HG02610 (cell line): ENCODE measurements around the gene NXT1.

Experiments
- ATAC-seq: cut with Tn5 transposase; IDR thresholded peaks from one replicate; pipeline ENCODE4 v1.9.1; 2021; ENCODE audit warnings: mild to moderate bottlenecking, moderate library complexity; ENCODE audit not compliant: unreplicated experiment

Gene NXT1

GRCh38 chr20:23386304-23387117 lies 35.9 kb downstream of the NXT1 start:
- ATAC-seq: no peak

DNA sequence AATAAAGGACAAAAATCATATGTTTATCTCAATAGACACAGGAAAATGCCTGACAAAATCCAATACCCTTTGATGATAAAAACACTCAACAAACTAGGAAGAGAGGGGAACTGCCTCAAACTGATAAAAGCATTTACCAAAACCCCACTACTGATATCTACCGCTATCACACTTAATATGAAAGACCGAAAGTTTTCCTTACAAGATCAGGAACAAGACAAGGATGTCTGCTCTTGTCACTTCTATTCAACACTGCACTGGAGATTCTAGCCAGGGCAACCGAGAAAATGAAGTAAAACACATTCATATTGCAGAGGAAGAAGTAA lies 36.5 kb downstream of the NXT1 start:
- no peak for ATAC-seq

- no peak for ATAC-seq
These were observed 39.6 kb downstream of the NXT1 start for GRCh38 chr20:23390091-23390774.

DNA sequence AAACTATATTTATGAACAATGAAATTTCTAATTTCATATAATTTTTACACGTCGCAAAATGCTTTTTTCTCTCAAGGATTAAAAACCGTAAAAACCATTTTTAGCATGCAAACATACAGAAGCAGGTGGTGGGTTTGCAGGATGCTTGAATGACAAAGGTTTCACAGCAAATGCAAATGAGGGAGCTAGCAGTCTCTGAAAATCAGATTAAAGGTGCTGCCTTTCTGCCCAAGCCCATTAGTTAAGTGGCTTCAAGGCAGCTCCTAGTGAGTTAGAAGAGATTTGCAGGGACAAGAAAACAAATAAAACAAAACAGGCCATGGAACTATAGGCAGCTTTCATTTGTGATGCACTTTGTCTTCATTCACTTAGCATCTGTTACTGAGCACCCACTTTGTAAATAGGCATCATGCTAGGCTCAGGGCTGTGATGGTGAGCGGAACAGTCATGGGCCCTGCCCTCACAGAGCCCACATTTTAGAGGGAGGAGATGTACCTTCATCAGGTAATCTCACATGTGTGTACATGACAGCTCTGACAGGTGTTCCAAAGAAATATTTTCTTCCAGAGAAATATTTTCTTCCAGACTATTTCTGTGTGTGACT lies 41.2 kb downstream of the NXT1 start:
- no peak for ATAC-seq

- ATAC-seq: no peak
These were observed 43.6 kb downstream of the NXT1 start for GRCh38 chr20:23393996-23394775.

GRCh38 chr20:23396950-23397627 lies 46.5 kb downstream of the NXT1 start:
- ATAC-seq: no peak

DNA sequence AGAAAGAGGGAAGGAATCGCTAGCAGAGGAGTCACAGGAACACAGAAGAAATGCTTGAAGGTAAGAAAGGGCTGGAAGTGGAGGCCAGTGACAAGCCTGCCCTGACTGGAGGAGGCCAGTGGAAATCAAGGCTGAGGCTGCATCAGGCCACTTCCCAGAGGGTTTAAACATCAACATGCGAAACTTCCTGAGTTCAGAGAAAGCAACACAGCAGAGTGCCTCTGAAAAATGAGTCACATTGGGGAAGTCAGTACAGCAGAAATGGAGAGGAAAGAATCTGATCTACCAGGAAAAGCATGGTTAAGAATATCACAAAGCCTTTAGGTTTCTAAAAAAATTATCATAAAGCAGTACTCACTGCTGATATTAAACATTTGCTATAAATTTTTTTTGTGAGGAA lies 47.4 kb downstream of the NXT1 start:
- ATAC-seq: no peak

GRCh38 chr20:23399568-23400241 lies 49.1 kb downstream of the NXT1 start:
- ATAC-seq: no peak

GRCh38 chr20:23401051-23401450 lies 50.5 kb downstream of the NXT1 start:
- ATAC-seq: no peak

GRCh38 chr20:23403751-23404150 lies 53.2 kb downstream of the NXT1 start:
- no peak for ATAC-seq

- ATAC-seq: no peak
These were observed 53.6 kb downstream of the NXT1 start for GRCh38 chr20:23404196-23404595.
